ENCODE measurements around the gene ITPRID1.

The ITPRID1 gene

DNA sequence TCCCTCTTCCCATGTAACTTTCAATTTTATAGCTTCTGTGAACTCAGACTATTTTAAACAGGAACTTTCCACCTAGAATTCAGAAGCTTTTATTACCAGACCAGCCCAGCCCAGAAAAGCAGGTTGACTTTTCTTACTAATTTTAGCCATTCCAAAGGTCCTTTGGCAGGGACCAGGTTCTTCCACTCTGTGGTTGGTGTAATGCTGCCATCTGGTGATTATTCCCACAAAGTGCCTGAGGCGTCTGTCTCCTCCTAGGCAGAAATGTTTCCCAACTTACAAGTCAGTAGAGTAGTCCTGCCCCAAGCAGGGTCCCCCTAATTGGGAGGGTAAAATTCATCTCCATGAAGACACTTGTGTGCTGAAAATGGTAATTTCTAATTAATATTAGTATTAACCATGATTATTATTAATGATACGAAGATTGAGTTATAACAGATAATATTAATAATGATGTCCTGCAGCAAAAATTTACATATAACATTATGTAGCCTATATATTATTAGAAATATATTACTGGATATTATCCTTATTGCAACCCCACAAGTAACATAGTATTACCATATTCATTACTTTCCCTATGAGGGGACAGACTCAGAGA is 120.1 kb downstream of the ITPRID1 start:
- DNase-seq (ENCODE audit: low read depth), result no peak

- DNase-seq (ENCODE audit: low read depth), result no peak
Observed at GRCh38 chr7:31640381-31640780, 126.5 kb downstream of the ITPRID1 start.

GRCh38 chr7:31642681-31643115 is 128.8 kb downstream of the ITPRID1 start:
- DNase-seq (ENCODE audit: low read depth), result no peak

- no peak for DNase-seq (ENCODE audit: low read depth)
Observed at GRCh38 chr7:31646942-31647341, 133.1 kb downstream of the ITPRID1 start.

DNA sequence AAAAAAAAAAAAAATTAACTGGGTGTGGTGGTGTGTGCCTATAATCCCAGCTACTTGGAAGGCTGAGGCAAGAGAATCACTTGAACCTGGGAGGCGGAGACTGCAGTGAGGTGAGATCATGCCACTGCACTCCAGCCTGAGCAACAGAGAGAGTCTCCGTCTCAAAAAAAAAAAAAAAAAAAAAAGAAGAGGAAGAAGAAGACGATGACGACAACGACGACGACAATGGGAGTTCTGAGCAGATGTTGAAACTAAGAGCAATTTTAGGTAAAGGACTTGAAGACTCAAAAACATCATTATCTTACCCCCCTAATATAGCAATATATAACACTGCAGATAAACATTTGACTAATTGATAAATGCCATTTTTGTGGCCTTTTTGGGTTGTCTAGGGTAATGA is 133.6 kb downstream of the ITPRID1 start:
- DNase-seq (ENCODE audit: low read depth), result no peak

DNA sequence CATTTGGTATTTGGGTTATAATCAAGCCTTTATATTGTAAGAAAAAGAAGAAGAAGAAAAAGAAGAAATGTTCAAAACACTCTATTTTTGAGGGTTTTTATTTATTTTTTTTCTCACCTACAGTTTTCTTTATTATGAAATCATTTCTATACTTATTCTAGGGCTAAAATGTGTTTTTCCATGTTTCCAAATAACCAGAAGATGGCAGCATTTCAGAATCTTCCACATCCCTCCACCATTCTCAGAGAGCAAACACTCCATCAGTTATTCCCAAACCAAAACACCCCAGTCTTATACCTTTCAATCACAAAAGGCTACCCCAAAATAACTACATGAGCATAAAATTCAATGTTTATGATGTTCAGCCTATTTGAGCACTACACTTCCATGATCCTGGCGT is 134.4 kb downstream of the ITPRID1 start:
- no peak for DNase-seq (ENCODE audit: low read depth)

GRCh38 chr7:31648880-31649279 is 135.0 kb downstream of the ITPRID1 start:
- no peak for DNase-seq (ENCODE audit: low read depth)

DNA sequence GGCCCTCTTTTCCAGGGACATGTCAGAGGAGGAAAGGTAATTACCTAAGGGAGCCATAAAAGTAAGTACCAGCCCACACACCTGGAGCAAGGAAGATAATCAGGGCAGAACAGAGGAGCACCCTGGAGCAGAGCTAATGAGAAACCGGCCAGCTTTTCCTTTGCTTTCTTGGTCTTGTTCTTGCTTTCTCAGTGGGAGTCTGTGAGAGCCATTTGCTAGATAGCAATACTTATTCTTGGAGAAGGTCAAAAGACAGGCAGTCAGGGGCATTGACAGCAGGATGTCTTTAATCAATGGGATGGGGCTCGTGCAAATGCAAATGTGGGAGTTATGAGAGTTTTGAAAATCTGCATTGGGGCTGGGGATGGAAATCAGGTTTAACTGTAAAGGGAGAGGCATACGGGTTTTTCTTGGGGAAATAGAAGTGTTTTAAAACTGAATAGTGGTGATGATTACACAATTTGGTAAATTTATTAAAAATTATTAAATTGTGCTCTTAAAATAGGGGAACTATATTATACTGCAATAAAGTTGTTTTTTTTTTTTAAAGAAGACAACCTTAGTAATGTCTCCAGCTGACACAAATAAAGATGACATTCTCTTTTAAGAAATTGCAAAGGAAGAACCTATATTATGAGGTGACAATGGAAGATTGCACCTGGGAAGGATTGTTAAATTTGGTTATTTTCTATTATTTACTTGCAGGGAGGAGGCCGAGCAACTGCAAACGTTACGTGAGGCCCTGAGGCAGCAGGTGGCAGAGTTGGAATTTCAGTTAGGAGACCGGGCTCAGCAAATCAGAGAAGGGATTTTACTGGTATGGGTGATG is 137.6 kb downstream of the ITPRID1 start:
- no peak for DNase-seq (ENCODE audit: low read depth)

- DNase-seq (ENCODE audit: low read depth), result no peak
Observed at GRCh38 chr7:31652063-31652326, 138.1 kb downstream of the ITPRID1 start.

- no peak for DNase-seq (ENCODE audit: low read depth)
Observed at GRCh38 chr7:31663072-31663471, 149.2 kb downstream of the ITPRID1 start.

DNA sequence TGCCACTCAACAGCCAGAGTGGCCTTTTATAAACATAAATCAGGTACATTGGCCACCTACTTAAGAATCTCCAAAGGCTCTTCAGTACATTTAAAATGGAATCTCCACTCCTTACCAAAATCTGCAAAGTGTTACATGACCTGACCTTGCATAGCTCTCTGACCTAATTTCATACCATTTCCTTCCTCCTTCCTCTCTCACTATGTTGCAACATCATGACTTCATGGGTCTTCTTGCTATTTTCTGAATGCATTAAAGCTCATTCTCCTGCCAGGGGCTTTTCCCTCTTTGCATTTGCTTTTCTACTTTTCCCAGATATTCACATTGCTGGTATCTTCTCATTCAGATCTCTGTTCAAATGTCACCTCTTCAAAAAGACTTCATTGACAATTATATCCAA is 151.0 kb downstream of the ITPRID1 start:
- DNase-seq (ENCODE audit: low read depth), result no peak

DNA sequence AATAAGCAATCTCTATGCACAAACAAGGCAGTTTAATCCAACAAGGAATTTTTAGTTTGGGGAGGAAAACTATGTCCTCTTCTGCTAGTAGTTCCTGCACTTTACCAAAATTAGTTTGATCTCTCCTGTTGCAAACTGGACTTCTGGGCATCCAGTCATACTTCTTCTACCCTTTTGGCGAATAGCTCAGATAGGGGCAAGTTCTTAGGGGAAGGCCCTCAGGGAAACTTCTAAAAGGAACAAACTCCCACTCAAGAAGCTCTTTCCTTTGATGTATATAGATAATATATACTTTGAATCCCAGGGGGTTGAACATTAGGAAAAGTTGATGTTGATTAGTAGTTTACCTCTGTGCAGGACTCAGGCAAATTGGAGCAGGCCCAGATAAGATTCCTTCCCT is 151.7 kb downstream of the ITPRID1 start:
- DNase-seq (ENCODE audit: low read depth), result no peak

DNA sequence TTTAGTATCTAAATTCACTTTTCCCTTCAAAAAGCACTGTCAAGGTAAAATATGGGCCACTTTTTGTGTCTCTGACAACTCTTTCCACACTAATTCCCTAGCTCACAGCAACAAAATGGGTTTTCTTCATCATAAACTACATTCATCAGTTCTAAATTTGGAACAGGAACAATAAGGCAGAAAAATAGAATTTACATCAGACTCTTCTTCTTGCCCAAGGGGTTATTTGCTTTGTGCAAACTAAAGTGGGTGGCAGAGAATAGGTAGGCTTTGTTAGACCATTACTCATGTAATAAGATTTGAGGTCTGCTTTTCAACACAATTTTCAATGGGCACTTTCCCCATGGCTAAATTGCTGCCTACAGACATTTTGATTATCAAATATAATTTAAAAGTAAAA is 155.6 kb downstream of the ITPRID1 start:
- no peak for DNase-seq (ENCODE audit: low read depth)

- no peak for DNase-seq (ENCODE audit: low read depth)
Observed at GRCh38 chr7:31679574-31680305, 165.8 kb downstream of the ITPRID1 start.

- no peak for DNase-seq (ENCODE audit: low read depth)
Observed at GRCh38 chr7:31683445-31684225, 169.7 kb downstream of the ITPRID1 start.

- DNase-seq (ENCODE audit: low read depth), result no peak
Observed at GRCh38 chr7:31687024-31687748, 173.3 kb downstream of the ITPRID1 start, which contains the start of gene PPP1R17. PPP1R17 (plus strand) TSS chr7:31687215; CDS start chr7:31692442, 5,227 bp downstream.

- no peak for DNase-seq (ENCODE audit: low read depth)
Observed at GRCh38 chr7:31688372-31688771, 174.5 kb downstream of the ITPRID1 start.

DNA sequence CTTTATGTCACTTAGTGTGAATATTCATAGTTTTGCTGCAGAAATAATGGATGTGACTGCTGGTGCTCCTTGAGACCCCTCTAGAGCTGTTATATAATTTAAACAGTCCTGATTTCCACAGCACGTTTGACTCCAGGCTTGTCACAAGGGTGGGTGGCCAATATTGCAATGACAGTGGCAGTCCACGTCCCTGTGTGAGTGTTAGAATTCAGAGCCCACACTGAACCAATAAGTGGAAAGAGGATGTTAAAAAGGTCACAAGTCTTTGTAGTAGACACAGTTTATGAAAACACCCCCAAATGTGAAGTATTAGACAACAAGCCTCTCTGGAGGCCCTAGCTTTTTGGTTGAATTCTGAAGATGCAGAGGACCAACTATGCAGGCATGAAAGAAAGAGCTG is 175.1 kb downstream of the ITPRID1 start:
- DNase-seq (ENCODE audit: low read depth), result no peak

DNA sequence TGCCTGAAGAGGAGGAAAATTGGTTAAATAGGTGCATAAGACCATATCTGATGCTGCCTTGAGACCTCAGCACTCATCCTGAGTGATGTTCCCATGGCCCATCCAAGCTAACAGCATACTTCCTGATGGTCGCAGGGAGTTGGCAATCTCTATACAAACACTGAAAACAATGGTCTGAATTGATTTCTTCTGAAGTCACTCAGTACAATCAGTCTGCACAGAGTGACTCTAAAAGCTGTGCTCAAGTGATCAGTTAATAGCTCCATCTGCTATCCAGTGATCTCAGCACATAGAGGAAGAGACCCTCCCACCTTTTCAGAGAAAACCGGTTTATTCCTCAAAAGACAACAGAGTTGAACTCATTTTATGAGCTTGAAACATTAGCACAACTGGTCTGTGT is 177.0 kb downstream of the ITPRID1 start:
- DNase-seq (ENCODE audit: low read depth), result no peak

DNA sequence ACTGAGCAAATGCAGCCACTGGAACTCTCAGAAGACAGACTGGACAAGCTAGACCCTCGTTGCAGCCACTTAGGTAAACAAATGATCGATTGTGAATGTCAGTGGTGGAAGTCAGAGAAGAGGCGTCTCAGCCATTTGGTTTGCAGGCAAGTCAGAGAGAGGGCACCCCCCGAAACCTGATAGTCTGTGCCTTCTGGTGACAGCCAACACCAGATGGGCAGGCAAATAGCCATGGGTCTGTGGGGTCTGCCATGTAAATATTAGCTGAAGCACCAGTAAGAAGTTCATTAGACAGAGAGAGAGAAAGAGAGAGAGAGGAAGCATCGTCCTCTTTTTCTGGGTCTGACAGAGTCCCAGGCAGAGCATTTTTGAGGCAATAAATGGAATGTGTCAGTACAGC is 178.6 kb downstream of the ITPRID1 start:
- DNase-seq (ENCODE audit: low read depth), result no peak

- DNase-seq (ENCODE audit: low read depth), result no peak
Observed at GRCh38 chr7:31692871-31693270, 179.0 kb downstream of the ITPRID1 start.

All from fibroblast of gingiva (primary cell).